Neural cell (in vitro differentiated cells): ENCODE measurements around the gene OAF. TPM values are rescaled to one million over a fixed set of nuclear protein-coding genes. Genes with fewer than 3 reads are reported as not detected.

Experiments
- H2AFZ ChIP-seq: fragments of 200-600, 300-800 bp; sonication (generic), shearing (Covaris generic); 2 replicates; pipeline ENCODE4 v1.6.0; 2014; ENCODE audit warnings: low read depth, mild to moderate bottlenecking, antibody characterized with exemption, low read length, moderate library complexity
- H3F3A ChIP-seq: fragments of 200-600 bp; shearing (Covaris generic); 2 replicates; pipeline ENCODE4 v1.6.1; 2016; ENCODE audit warnings: mild to moderate bottlenecking, moderate library complexity, mixed read lengths, antibody characterized with exemption, low read length; ENCODE audit not compliant: insufficient read depth, poor library complexity, severe bottlenecking
- H3K27ac ChIP-seq: fragments of 200-600, 300-800 bp; sonication (generic), shearing (Covaris generic); 2 replicates; pipeline ENCODE4 v1.5.1; 2014; ENCODE audit warnings: mild to moderate bottlenecking, low read length, moderate library complexity
- H3K27me3 ChIP-seq: fragments of 300-800, 200-600 bp; sonication (generic), shearing (Covaris generic); 2 replicates; pipeline ENCODE4 v1.6.0; 2014; ENCODE audit warnings: mild to moderate bottlenecking, low read depth, low read length, moderate library complexity; ENCODE audit not compliant: insufficient read depth
- H3K36me3 ChIP-seq: fragments of 300-800, 200-600 bp; sonication (generic), shearing (Covaris generic); 2 replicates; pipeline ENCODE4 v1.5.1; 2014; ENCODE audit warnings: mild to moderate bottlenecking, antibody characterized with exemption, low read length, moderate library complexity; ENCODE audit not compliant: insufficient read depth
- H3K4me2 ChIP-seq: fragments of 300-800, 200-600 bp; sonication (generic), shearing (Covaris generic); 2 replicates; pipeline ENCODE4 v1.6.0; 2014; ENCODE audit warnings: mild to moderate bottlenecking, low read length
- H3K4me3 ChIP-seq: fragments of 300-800, 200-600 bp; sonication (generic), shearing (Covaris generic); 2 replicates; pipeline ENCODE4 v1.5.1; 2014; ENCODE audit warnings: mild to moderate bottlenecking, low read length, moderate library complexity
- H3K79me2 ChIP-seq: fragments of 200-600 bp; shearing (Covaris generic); replicated peaks from 2 replicates; pipeline ENCODE4 v1.6.0; 2014; ENCODE audit warnings: mild to moderate bottlenecking, low read length, moderate library complexity; ENCODE audit not compliant: insufficient read depth
- H3K9ac ChIP-seq: fragments of 300-800, 200-600 bp; sonication (generic), shearing (Covaris generic); 2 replicates; pipeline ENCODE4 v1.6.1; 2016; ENCODE audit warnings: mild to moderate bottlenecking, low read length, mixed read lengths
- H3K9me2 ChIP-seq: fragments of 200-600 bp; shearing (Covaris generic); 2 replicates; pipeline ENCODE4 v1.6.1; 2016; ENCODE audit warnings: mild to moderate bottlenecking, low read length, mixed read lengths; ENCODE audit not compliant: insufficient read depth
- H3K9me3 ChIP-seq: fragments of 200-600, 300-800 bp; sonication (generic), shearing (Covaris generic); 2 replicates; pipeline ENCODE4 v1.6.1; 2016; ENCODE audit warnings: mild to moderate bottlenecking, mixed run types, low read length, moderate library complexity, mixed read lengths
- H4K20me1 ChIP-seq: fragments of 200-600 bp; shearing (Covaris generic); 2 replicates; pipeline ENCODE4 v1.6.1; 2016; ENCODE audit warnings: mild to moderate bottlenecking, mixed run types; ENCODE audit not compliant: insufficient read depth
- EP300 ChIP-seq: fragments of 450-650 bp; conservative IDR thresholded peaks from 2 replicates; pipeline ENCODE4 v1.6.1; 2014; ENCODE audit warnings: antibody characterized with exemption, mild to moderate bottlenecking, moderate library complexity; ENCODE audit not compliant: poor library complexity, severe bottlenecking
- EZH2 ChIP-seq: fragments of 200-600, 300-800 bp; shearing (Covaris generic), sonication (generic); IDR thresholded peaks from 2 replicates; pipeline ENCODE4 v1.6.1; 2014; ENCODE audit warnings: antibody characterized with exemption, low read length, borderline replicate concordance, mild to moderate bottlenecking; ENCODE audit not compliant: insufficient read depth, poor library complexity, severe bottlenecking
- MXI1 ChIP-seq: fragments of 450-650 bp; conservative IDR thresholded peaks from 2 replicates; pipeline ENCODE4 v1.6.1; 2014; ENCODE audit warnings: antibody characterized with exemption, mild to moderate bottlenecking; ENCODE audit not compliant: poor library complexity, severe bottlenecking
- POLR2AphosphoS5 ChIP-seq: IDR thresholded peaks from 2 replicates; pipeline ENCODE4 v1.6.1; 2012
- RAD21 ChIP-seq: fragments of 450-650 bp; conservative IDR thresholded peaks from 2 replicates; pipeline ENCODE4 v1.6.1; 2014; ENCODE audit warnings: antibody characterized with exemption, mild to moderate bottlenecking, moderate library complexity
- SMC3 ChIP-seq: fragments of 450-650 bp; conservative IDR thresholded peaks from 2 replicates; pipeline ENCODE4 v1.6.1; 2014; ENCODE audit warnings: antibody characterized with exemption, mild to moderate bottlenecking, moderate library complexity; ENCODE audit not compliant: poor library complexity
- TAF1 ChIP-seq: IDR thresholded peaks from 2 replicates; pipeline ENCODE4 v1.6.1; 2012; ENCODE audit warnings: low read depth
- polyA plus RNA-seq: library from polyadenylated mRNA; depleted of rRNA; stranded (reverse); fragments of >200 nt; gene quantifications from 2 replicates; pipeline ENCODE4 v1.2.3, GENCODE V29; 2014
- TF ChIP-seq, protein P1 (sequence below): IDR thresholded peaks from 2 replicates; pipeline ENCODE4 v1.6.1; 2012; ENCODE audit warnings: borderline replicate concordance

The OAF gene
- polyA plus RNA-seq, 1 donor from 2014 or later: 0.97 TPM

DNA sequence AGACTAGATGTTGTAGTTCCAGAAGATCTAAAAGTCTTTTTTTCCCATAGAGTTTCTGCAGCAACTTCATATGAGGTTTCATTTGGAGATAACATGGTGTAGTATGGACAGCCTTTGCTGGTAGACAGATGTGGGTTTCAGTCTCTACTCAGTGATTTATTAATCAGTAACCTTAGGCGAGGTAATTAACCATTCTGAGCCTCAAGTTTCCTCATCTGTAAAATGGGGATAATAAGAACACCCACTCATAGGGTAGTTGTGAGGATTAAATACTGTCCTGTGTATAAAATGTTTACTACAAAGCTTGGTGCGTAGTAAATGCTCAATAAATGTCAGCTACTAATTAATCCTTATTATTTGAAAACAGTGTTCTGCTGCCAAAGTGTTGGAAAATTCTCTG is 45.9 kb downstream of the OAF start:
- no peaks in the 10 kb centered on the region for H3F3A ChIP-seq
- no peaks in the 10 kb centered on the region for H3K36me3 ChIP-seq
- no peak overlapping the region for H3K9ac ChIP-seq
- H4K20me1 ChIP-seq: no peaks in the 10 kb centered on the region
- no peak for TF ChIP-seq SMC3
- no peak for TF ChIP-seq RAD21
- TF ChIP-seq TAF1: no peak
- TF ChIP-seq EP300: no peak
- no peak for TF ChIP-seq EZH2
- no peak for TF ChIP-seq MXI1
- no peak for TF ChIP-seq POLR2AphosphoS5
- TF ChIP-seq, protein P1, sequence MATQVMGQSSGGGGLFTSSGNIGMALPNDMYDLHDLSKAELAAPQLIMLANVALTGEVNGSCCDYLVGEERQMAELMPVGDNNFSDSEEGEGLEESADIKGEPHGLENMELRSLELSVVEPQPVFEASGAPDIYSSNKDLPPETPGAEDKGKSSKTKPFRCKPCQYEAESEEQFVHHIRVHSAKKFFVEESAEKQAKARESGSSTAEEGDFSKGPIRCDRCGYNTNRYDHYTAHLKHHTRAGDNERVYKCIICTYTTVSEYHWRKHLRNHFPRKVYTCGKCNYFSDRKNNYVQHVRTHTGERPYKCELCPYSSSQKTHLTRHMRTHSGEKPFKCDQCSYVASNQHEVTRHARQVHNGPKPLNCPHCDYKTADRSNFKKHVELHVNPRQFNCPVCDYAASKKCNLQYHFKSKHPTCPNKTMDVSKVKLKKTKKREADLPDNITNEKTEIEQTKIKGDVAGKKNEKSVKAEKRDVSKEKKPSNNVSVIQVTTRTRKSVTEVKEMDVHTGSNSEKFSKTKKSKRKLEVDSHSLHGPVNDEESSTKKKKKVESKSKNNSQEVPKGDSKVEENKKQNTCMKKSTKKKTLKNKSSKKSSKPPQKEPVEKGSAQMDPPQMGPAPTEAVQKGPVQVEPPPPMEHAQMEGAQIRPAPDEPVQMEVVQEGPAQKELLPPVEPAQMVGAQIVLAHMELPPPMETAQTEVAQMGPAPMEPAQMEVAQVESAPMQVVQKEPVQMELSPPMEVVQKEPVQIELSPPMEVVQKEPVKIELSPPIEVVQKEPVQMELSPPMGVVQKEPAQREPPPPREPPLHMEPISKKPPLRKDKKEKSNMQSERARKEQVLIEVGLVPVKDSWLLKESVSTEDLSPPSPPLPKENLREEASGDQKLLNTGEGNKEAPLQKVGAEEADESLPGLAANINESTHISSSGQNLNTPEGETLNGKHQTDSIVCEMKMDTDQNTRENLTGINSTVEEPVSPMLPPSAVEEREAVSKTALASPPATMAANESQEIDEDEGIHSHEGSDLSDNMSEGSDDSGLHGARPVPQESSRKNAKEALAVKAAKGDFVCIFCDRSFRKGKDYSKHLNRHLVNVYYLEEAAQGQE: no peak
- H3K79me2 ChIP-seq: no peaks in the 10 kb centered on the region
- no peaks in the 10 kb centered on the region for H3K9me2 ChIP-seq
- H3K9me3 ChIP-seq: no peaks in the 10 kb centered on the region
- no peak overlapping the region for H2AFZ ChIP-seq
- H3K4me2 ChIP-seq: no peak overlapping the region
- no peaks in the 10 kb centered on the region for H3K27me3 ChIP-seq
- H3K4me3 ChIP-seq: no peak overlapping the region
- H3K27ac ChIP-seq: no peak overlapping the region

- Histone ChIP-seq H3K9me3 (no peaks in the 10 kb centered on the region), H3K4me3 (no peak overlapping the region), H3K27ac (no peak overlapping the region), H4K20me1 (no peaks in the 10 kb centered on the region), H3F3A (no peaks in the 10 kb centered on the region), H3K36me3 (no peaks in the 10 kb centered on the region), H3K4me2 (no peak overlapping the region), H3K9me2 (no peaks in the 10 kb centered on the region), H3K27me3 (no peaks in the 10 kb centered on the region), H2AFZ (no peak overlapping the region), H3K79me2 (no peaks in the 10 kb centered on the region), H3K9ac (no peak overlapping the region)
- TF ChIP-seq EZH2 (no peak), SMC3 (no peak), RAD21 (no peak)
- TF ChIP-seq, protein P1: no peak
These were observed 46.5 kb downstream of the OAF start for GRCh38 chr11:120257346-120257745.
